GM19397 (cell line): ENCODE measurements around the gene TMEM151B.
"Not testable (repeated sequence)": the region's sequence is repeated elsewhere in the genome, so short reads cannot be mapped to it uniquely, and the experiment has no call there.

Experiments
- ATAC-seq: cut with Tn5 transposase; IDR thresholded peaks from one replicate; pipeline ENCODE4 v1.9.1; 2021; ENCODE audit warnings: mild to moderate bottlenecking, moderate library complexity; ENCODE audit not compliant: unreplicated experiment

Gene TMEM151B

DNA sequence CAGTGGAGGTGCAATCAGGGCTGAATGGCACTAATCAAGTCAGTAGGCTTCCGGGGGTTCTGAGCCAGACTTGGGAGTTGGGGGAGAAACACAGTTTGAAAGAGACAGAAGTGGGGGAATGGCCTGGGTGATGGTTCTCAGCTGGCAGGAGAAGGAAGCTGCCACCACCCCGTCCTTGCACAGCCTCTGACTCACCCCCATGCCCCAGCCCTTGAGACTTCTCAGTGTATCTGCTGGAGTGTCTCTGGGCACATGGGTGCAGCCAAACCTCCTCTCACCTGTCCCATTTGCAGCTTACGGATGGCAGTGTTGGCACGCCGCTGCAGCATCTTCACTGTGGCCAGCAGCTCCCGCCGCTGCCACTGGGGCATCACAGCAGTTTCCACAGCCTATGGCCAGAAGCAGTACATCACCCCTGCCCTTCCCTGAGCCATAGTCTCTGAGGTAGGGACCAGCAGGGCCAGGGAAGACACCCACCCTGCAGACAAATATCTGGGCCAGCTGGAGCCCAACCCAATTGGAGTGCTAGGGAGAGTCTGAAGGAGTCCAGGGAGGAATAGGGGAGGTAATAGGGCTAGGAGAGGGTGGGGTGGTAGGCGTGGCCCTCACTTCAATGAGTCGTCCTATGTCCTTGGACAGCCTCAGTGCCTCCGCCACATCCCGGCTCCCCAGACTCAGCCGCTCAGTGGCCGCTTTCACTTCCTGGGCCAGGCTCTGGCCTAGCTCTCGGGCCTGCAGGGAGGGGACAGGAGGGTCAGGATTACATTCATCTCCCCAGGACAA, 31.7 kb downstream of the TMEM151B start:
- ATAC-seq = no peak

GRCh38 chr6:44302856-44303255, 32.6 kb downstream of the TMEM151B start:
- ATAC-seq = no peak

DNA sequence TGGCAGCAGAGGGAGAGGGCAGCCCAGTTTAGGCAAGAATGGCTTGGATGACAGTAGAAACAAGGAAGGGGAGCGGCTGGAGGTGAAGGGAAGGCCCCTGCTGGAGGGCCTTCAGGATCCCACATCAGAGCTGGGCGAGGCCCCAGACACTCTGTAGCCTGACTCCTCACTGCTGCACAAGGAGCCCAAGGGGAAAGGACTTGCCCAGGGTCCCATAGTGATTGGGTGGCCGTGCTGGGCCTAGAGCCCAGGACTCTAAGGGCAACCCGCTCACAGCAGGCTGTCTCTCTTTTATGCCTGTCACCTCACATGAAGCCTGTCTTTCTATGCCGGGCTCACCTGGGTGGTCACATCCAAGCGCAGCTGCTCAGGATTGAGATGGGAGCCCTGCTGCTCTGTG, 33.6 kb downstream of the TMEM151B start:
- ATAC-seq = no peak

GRCh38 chr6:44304282-44305199, 34.3 kb downstream of the TMEM151B start:
- no peak for ATAC-seq

GRCh38 chr6:44305200-44305725, 35.0 kb downstream of the TMEM151B start:
- ATAC-seq = no peak

- ATAC-seq = no peak
Observed at GRCh38 chr6:44306710-44307109, 36.5 kb downstream of the TMEM151B start.

- no peak for ATAC-seq
Observed at GRCh38 chr6:44307217-44307616, 37.0 kb downstream of the TMEM151B start.

GRCh38 chr6:44309092-44309491, 38.8 kb downstream of the TMEM151B start:
- no peak for ATAC-seq

- ATAC-seq = no peak
Observed at GRCh38 chr6:44309631-44310030, 39.4 kb downstream of the TMEM151B start.

- ATAC-seq = no peak
Observed at GRCh38 chr6:44310241-44310640, 40.0 kb downstream of the TMEM151B start.

DNA sequence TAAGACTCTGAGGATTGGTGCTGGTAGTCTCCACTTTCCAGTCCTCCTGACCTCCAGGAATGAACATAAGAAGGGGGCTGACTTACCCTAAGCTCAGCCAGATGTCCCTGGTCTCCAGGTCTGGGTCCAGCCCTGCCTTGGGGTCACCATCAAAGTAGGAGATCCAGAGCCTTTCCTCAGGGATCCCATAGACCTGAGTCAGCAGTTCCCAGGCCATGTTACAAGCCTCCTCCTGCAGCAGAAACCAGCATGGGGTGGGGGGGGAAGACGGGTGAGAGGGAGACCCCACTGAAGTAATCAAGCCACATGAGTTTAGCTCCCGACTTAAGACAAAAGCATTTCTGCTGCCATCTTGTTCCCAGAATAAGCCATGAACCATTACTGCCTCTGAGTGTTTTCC, 41.1 kb downstream of the TMEM151B start:
- ATAC-seq = no peak

DNA sequence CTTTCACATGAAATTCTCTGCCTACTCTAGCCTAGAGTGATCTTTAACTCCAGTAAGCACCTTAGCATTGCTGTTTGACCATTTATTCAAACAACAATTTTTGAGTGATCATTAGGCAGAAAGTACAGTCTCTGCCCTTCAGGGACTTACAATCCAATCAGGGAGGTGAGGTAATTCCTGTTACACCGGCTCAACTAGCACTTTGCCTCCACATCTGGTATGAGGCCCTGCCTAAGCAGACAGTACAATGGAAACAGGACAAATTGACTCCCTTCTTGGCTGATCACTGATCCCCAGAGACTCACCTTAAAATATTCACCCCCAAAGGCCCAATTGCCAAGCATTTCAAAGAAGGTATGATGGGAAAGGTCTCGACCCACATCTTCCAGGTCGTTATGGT, 41.5 kb downstream of the TMEM151B start:
- ATAC-seq = no peak

DNA sequence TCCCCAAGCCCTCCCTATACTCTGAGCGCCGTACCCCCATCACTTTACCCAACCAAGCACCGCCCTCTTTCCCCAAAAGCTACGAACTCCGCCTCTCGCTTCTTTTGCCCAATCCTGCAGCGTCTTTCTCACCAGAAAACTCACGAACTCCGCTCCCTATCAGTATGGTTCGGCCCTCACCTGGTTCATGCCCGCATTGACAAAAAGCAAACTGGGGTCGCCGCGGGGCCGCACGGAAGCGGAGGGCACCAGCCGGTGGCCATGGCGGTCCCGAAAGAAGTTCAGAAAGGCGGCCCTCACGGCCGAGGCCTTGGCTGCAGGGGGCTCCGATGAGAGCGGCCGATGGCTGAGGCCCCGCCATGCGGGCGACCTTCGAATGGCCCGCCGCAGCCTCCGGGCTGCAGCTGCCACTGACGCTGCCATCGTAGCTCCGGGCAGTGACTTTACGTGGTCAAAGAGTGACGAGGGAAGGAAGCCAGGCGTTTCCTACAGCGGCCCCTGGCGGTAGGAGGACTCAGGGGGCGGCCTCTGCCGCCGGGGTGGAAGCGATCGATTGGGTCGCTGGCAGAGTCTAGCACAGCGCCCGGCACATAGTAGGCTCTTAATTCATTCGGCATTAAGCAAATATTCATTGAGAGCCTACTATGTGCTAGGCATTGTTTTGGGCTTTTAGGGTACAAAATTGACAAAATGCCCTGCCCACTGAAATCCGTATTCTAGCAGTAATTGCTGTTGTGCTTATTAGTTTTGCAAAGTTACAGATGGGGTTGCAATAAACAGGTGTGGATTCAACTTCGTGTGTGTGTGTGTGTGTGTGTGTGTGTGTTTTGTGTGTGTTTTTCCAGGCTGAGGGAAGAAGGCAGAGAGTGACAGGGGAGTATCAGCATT, 42.9 kb downstream of the TMEM151B start, which contains the start of gene AARS2:
Gene AARS2 (minus strand): TSS at position 447 of the 888 bp plus-strand sequence. CDS start 24 bp downstream, at position 423.
- peak; percentile 80 for ATAC-seq

- not testable (repeated sequence) for ATAC-seq
Observed at GRCh38 chr6:44314657-44315056, 44.4 kb downstream of the TMEM151B start.

DNA sequence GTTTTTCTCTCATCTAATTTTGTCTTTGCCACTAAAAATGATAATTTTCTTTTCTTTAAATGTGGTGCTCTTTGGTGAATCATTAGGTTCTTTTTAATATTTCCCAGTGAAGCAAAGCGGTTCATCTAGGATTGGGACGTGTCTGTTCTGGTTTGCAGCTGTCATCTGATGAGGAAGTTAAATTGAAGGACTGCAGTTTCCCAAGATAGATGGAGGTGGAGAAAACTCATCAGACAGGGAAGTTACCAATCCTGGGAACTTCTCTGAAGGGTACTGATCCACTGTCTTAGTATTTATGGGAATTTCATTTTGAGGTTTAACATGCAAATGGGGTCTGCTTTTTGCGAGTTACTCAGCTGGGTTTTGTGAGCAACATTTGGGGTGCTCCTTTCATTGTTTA, 45.3 kb downstream of the TMEM151B start:
- no peak for ATAC-seq

GRCh38 chr6:44315951-44316350, 45.7 kb downstream of the TMEM151B start:
- no peak for ATAC-seq

DNA sequence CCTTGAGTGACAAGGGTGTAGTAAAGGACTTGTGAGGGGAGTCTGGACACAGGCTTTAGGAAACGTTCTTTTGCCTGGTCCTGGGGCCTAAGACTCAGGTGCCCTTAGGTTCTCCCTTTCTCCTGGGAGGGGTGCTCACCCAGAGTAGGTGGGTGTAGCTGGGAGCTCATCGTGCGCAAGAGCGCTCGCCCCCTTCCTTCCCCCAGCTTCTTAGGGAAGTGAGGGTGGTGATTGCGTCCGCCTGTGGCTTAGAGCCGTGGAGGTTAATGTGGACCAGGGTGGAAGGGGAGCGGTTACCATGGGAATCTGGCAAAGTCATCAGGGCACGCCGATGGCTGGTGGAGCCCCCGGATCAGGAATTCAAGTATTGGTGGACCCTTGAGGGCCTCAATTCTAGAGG, 46.2 kb downstream of the TMEM151B start:
- ATAC-seq = no peak

GRCh38 chr6:44317136-44317631, 46.9 kb downstream of the TMEM151B start:
- not testable (repeated sequence) for ATAC-seq

GRCh38 chr6:44321210-44321609, 51.0 kb downstream of the TMEM151B start:
- no peak for ATAC-seq

DNA sequence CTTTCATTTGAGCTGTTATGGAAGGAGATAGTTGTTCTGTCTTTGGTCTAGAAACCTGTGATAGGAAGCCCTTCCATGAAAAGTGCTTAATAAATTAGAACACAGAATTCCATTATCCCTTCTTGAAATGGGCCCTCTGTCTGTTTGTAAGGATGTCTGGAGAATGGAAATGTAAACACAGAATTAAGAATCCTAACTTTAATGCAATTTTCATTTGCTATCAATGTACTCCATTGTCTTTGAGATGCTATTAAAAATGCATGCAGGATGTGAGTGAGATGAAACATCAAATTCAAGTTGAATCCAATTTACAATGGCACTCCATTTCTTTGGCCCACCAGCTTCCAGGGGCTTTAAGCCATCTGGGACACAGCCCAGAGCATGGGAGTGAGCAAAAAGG, 56.8 kb downstream of the TMEM151B start:
- ATAC-seq = no peak
